K562 (cell line): Measurements from ENCODE around the gene KEL. TPM values are rescaled to one million over a fixed set of nuclear protein-coding genes. Genes with fewer than 3 reads are reported as not detected.

Source experiments
- BCLAF1 ChIP-seq, 2 experiments: fragments of 450-650 bp in 1 of 2; IDR thresholded peaks; 2 replicates each; pipeline ENCODE4 v1.6.1; 2011 to 2017; ENCODE audit warnings: low read depth in 2 of 2, antibody characterized with exemption in 1 of 2, borderline replicate concordance in 1 of 2, low read length in 1 of 2, mild to moderate bottlenecking in 1 of 2, mixed read lengths in 1 of 2; ENCODE audit not compliant: control insufficient read depth in 1 of 2
- DMBX1 ChIP-seq: fragments of 250-450 bp; sonication (Bioruptor Pico); IDR thresholded peaks from 2 replicates; pipeline ENCODE4 v1.8.0; 2022; ENCODE audit warnings: inconsistent platforms, mild to moderate bottlenecking, moderate library complexity, borderline replicate concordance
- GTF2A2 ChIP-seq: IDR thresholded peaks from 2 replicates; pipeline ENCODE4 v1.6.1; 2016; ENCODE audit warnings: mild to moderate bottlenecking, missing genetic modification characterization, missing compliant biosample characterization
- HMG20B ChIP-seq: fragments of 250-450 bp; sonication (Bioruptor Pico); IDR thresholded peaks from 2 replicates; pipeline ENCODE4 v1.5.0; 2021; ENCODE audit warnings: mild to moderate bottlenecking
- HNRNPUL1 ChIP-seq: fragments of 200-400 bp; formaldehyde crosslinking; IDR thresholded peaks from 2 replicates; pipeline ENCODE4 v1.6.1; 2017; ENCODE audit warnings: low read length
- LARP7 ChIP-seq: fragments of 450-650 bp; IDR thresholded peaks from 2 replicates; pipeline ENCODE4 v1.6.1; 2016
- MCM2 ChIP-seq: fragments of 450-650 bp; IDR thresholded peaks from 2 replicates; pipeline ENCODE4 v1.6.1; 2017; ENCODE audit warnings: low read depth, mild to moderate bottlenecking
- MTA3 ChIP-seq: fragments of 450-650 bp; formaldehyde crosslinking; IDR thresholded peaks from 2 replicates; pipeline ENCODE4 v1.6.1; 2017; ENCODE audit warnings: mild to moderate bottlenecking, borderline replicate concordance
- RBFOX2 ChIP-seq: fragments of 200-400 bp; formaldehyde crosslinking; IDR thresholded peaks from 2 replicates; pipeline ENCODE4 v1.6.1; 2017; ENCODE audit warnings: low read depth, mild to moderate bottlenecking, low read length, moderate library complexity
- RBM25 ChIP-seq: fragments of 200-400 bp; formaldehyde crosslinking; IDR thresholded peaks from 2 replicates; pipeline ENCODE4 v1.6.1; 2018; ENCODE audit warnings: low read length, low read depth, moderate library complexity; ENCODE audit not compliant: severe bottlenecking
- SMC3 ChIP-seq: conservative IDR thresholded peaks from 2 replicates; pipeline ENCODE4 v1.6.1; 2011; ENCODE audit warnings: low read depth, low read length, improper control_type of control experiment; ENCODE audit not compliant: insufficient read depth
- SRSF7 ChIP-seq: fragments of 200-400 bp; formaldehyde crosslinking; optimal IDR thresholded peaks from 2 replicates; pipeline ENCODE3; 2017; ENCODE audit warnings: mild to moderate bottlenecking, low read depth, low read length
- TAF1 ChIP-seq: IDR thresholded peaks from 2 replicates; pipeline ENCODE4 v1.6.1; 2011; ENCODE audit warnings: mild to moderate bottlenecking, low read length, moderate library complexity; ENCODE audit not compliant: insufficient read depth, control insufficient read depth, severe bottlenecking; ENCODE audit errors: extremely low read depth
- TCF3 ChIP-seq: sonication (generic); formaldehyde crosslinking; IDR thresholded peaks from 2 replicates; pipeline ENCODE4 v1.4.0; 2020; ENCODE audit warnings: mild to moderate bottlenecking, missing genetic modification reagents
- TEAD2 ChIP-seq: fragments of 450-650 bp; IDR thresholded peaks from 2 replicates; pipeline ENCODE4 v1.6.1; 2016; ENCODE audit warnings: missing genetic modification characterization, control low read depth, missing compliant biosample characterization
- THAP12 ChIP-seq: fragments of 250-450 bp; sonication (Bioruptor Pico); IDR thresholded peaks from 2 replicates; pipeline ENCODE4 v1.9.0; 2021; ENCODE audit warnings: mild to moderate bottlenecking, inconsistent platforms
- XRCC5 ChIP-seq: fragments of 200-400 bp; formaldehyde crosslinking; IDR thresholded peaks from 2 replicates; pipeline ENCODE4 v1.6.1; 2017; ENCODE audit warnings: low read depth, mild to moderate bottlenecking, low read length
- ZNF253 ChIP-seq: fragments of 250-450 bp; sonication (Bioruptor Pico); conservative IDR thresholded peaks from 2 replicates; pipeline ENCODE4 v1.6.1; 2021; ENCODE audit warnings: mild to moderate bottlenecking
- ZNF324 ChIP-seq: fragments of 250-450 bp; sonication (Bioruptor Pico); IDR thresholded peaks from 2 replicates; pipeline ENCODE4 v1.4.0; 2020; ENCODE audit warnings: mild to moderate bottlenecking
- ZNF384 ChIP-seq: IDR thresholded peaks from 2 replicates; pipeline ENCODE4 v1.6.1; 2012; ENCODE audit warnings: low read depth, low read length, improper control_type of control experiment
- ZNF561 ChIP-seq: fragments of 450-650 bp; formaldehyde crosslinking; conservative IDR thresholded peaks from 2 replicates; pipeline ENCODE4 v1.4.0; 2020; ENCODE audit warnings: mild to moderate bottlenecking, moderate library complexity
- ZNF79 ChIP-seq: fragments of 250-450 bp; sonication (Bioruptor Pico); IDR thresholded peaks from 2 replicates; pipeline ENCODE4 v1.4.0; 2020; ENCODE audit warnings: low read depth, mild to moderate bottlenecking, moderate library complexity
- polyA plus RNA-seq, 8 experiments: library from polyadenylated mRNA; depleted of rRNA in 4 of 8; stranded (reverse) in 5 of 8; unstranded in 3 of 8; fragments of >200 nt; fragmentation: Nextera tagmentation in 2 of 8; fragmentation: Illumina TruSeq in 1 of 8; extraction: Ambion mirVana in 2 of 8; extraction: Trizol in 1 of 8; gene quantifications; 2 replicates each; pipeline versions ENCODE4 v1.2.1 to v1.2.3, GENCODE V29; 2011 to 2014; ENCODE audit warnings: inconsistent platforms in 1 of 8, missing spikeins in 1 of 8
- total RNA-seq, 7 experiments: library from RNA; depleted of rRNA in 6 of 7; stranded (reverse); fragments of >200 nt in 6 of 7; fragmentation: Illumina TruSeq in 2 of 7; extraction: Trizol in 2 of 7; gene quantifications; 2 replicates each; pipeline versions ENCODE4 v1.2.1 to v1.2.3, GENCODE V29; 2011 to 2021; ENCODE audit warnings: low replicate concordance in 1 of 7

Gene KEL
- total and polyA plus RNA-seq, 9 of the 15 experiments (the other 6 are each of a cell fraction or from before 2014, with no cell fraction given), result 9.0 to 47.4 (median 22.2) TPM

GRCh38 chr7:142964502-142965246, 2.5 kb upstream of the KEL start (continued):
- TF ChIP-seq XRCC5 (no peak), DMBX1 (CRISPR knock-in tag) (no peak), ZNF79 (CRISPR knock-in tag) (no peak), TAF1 (no peak), RBM25 (no peak), MTA3 (peak; percentile 66), SRSF7 (no peak), TCF3 (CRISPR knock-in tag) (0 out of 2 replicates have a peak, but pooled peaks have one; percentile 46), LARP7 (no peak), GTF2A2 (no peak), HNRNPUL1 (no peak), ZNF324 (CRISPR knock-in tag) (no peak), SMC3 (no peak), ZNF253 (CRISPR knock-in tag) (no peak), TEAD2 (tag) (no peak), RBFOX2 (no peak), HMG20B (CRISPR knock-in tag) (no peak), BCLAF1 (IDR thresholded peaks at IDR 0.05; ENCODE audit: borderline replicate concordance in 1 of 2, control insufficient read depth in 1 of 2, low read depth in 2 of 2, low read length in 1 of 2) (no peak), ZNF384 (no peak), MCM2 (no peak), ZNF561 (no peak), THAP12 (CRISPR knock-in tag) (no peak)
